Transverse colon (tissue), 3 donors: ENCODE data around the gene GPATCH1.

Source experiments
- CTCF ChIP-seq, 5 experiments: fragments of 200-600 bp in 3 of 5; fragments of 450-650 bp in 2 of 5; sonication (generic) in 3 of 5; IDR thresholded peaks; 1 replicate in 2 of 5; 2 replicates in 3 of 5; pipeline ENCODE4 v1.5.1; 2016 to 2017; ENCODE audit warnings: antibody characterized with exemption in 5 of 5, inconsistent platforms in 3 of 5, mild to moderate bottlenecking in 2 of 5, moderate library complexity in 1 of 5
- POLR2A ChIP-seq: fragments of 450-650 bp; IDR thresholded peaks from one replicate; pipeline ENCODE4 v1.6.1; 2016; ENCODE audit warnings: antibody characterized with exemption, mild to moderate bottlenecking, moderate library complexity

DNA sequence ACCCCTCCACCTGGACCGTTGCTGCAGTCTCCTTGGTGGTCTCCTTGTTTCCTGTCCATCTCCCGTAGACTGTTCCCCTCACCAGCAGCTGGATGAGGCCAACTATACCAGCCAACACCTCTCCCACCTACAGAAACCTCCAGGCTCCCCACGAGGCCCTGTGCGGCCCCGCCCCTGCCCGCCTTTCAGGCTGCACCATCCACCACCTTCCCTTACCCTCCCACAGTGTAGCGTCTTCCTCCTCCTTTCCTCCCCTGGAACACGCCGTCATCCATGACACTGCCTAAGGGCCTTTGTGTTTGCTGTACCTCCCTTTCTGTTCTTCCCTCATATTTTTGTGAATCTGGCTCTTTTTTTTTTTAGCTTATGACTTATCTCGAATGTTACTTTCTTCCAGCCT, 27.2 kb downstream of the GPATCH1 start:
- TF ChIP-seq CTCF (IDR thresholded peaks at IDR 0.05): no peak
- TF ChIP-seq POLR2A: no peak
